Ramos (cell line): Measurements from ENCODE around the gene CMKLR1.

ENCODE experiments used
- in situ Hi-C: fragments of 300-500 bp; cut with MboI; formaldehyde crosslinking; loops from one replicate; pipeline ENCODE4 v1.14.3; 2022; ENCODE audit warnings: low sequenced_read_pairs; ENCODE audit not compliant: unreplicated experiment

CMKLR1 gene

GRCh38 chr12:108338915-108339657, at the start of gene CMKLR1:
Gene CMKLR1, minus strand, starts transcription at chr12:108339311. Its CDS starts 45,720 bp downstream, at chr12:108293591.
- in situ Hi-C loops: no loop called here

DNA sequence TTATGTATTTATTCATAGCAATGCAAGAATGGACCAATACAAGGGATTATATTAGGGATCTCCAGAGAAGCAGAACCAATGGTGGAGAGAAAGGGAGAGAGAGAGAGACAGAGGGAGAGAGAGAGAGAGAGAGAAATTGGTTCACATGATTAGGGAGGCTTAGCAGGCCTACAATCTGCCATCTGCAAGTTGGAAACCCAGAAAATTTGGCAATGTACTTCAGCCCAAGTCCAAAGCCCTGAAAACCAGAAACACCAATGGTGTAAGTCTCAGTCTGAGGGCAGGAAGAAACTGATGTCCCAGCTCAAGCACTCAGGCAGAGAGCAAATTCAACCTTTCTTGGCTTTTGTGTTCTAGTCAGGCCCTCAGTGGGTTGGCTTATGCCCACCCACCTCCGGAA, 48.7 kb upstream of the CMKLR1 start:
- in situ Hi-C loops: no loop called here

GRCh38 chr12:108386709-108387360, 47.7 kb upstream of the CMKLR1 start:
- in situ Hi-C loops: no loop called here

GRCh38 chr12:108382437-108382801, 43.3 kb upstream of the CMKLR1 start:
- in situ Hi-C loops: no loop called here

- in situ Hi-C loops: no loop called here
Measured at GRCh38 chr12:108381787-108382436, 42.8 kb upstream of the CMKLR1 start.

- in situ Hi-C loops: no loop called here
Measured at GRCh38 chr12:108380382-108380781, 41.3 kb upstream of the CMKLR1 start.

DNA sequence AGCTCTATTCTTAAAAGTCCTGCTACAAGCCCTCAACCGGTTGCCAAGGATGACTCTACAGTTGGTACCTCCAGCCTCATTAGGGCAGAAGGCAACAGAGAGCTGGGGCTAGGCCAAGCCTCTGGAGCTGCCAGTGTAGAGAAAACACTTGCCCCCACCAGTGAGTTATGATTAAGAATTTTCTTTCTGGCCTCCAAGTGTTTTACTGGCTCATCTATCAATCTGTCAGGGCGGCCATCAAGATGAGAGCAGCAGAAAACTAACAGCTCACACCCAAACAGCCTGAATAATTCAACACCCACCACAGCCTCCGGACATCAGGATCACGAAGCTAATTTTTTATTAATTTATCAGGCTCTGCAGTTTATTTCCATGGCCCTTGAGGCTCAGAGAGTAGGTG, 40.7 kb upstream of the CMKLR1 start:
- in situ Hi-C loops: no loop called here

GRCh38 chr12:108378926-108379325, 39.8 kb upstream of the CMKLR1 start:
- in situ Hi-C loops: no loop called here

GRCh38 chr12:108377260-108377659, 38.1 kb upstream of the CMKLR1 start:
- in situ Hi-C loops: no loop called here

- in situ Hi-C loops: no loop called here
Measured at GRCh38 chr12:108375986-108376663, 37.0 kb upstream of the CMKLR1 start.

DNA sequence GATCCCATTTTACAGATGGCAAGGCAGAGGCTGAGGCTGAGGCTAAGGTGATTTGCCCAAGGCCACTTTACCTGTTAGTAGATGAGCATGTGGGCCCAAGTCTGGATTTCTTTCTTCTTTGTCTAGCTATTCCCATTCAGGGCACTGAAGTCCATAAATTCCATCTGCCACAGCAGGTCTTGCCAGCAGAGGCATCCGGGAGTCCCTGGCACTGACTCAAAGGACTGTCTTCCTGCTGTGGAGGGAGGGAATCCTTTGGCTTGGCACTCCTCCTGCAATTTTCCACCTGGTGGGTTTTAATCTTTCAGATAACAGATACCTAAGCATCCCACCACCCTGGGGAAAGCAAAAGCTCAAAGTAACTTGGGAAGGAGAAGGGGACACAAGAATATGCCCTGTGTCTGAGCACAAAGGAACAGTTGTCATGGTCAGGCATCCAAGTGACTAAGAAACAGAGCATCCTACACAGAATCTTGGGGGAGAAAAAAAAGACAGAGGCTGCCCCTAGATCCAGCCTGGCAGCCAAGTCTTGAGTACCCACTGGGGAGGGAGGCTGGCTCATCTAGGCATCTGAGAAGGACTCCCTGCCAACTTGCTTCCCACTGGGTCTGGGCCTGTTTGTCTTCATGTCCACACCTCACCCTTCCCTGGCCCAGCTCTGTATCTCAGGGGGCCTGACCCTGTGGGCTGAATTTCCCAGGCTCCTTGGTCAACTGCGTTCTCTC, 35.6 kb upstream of the CMKLR1 start:
- in situ Hi-C loops: no loop called here

DNA sequence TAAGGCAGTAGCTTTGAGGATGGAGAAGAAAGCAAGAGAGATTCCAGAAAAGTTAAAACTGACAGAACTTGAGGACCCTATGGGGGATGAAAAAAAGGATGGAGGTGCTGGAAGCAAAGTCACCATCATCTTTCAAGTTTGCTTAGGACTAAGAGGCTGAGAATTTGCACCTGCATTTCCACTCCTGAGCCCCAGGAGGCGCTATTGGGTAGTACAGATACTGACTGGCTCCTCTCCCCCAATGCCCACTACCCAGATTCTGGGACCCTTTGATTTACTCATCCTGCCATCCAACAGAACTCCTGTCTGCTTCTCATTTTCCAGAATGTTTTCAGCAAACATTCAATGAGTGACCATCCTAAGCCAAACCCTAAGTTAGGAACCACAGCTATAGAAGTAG, 34.0 kb upstream of the CMKLR1 start:
- in situ Hi-C loops: no loop called here

- in situ Hi-C loops: no loop called here
Measured at GRCh38 chr12:108371801-108372344, 32.8 kb upstream of the CMKLR1 start.

GRCh38 chr12:108370415-108370814, 31.3 kb upstream of the CMKLR1 start:
- in situ Hi-C loops: no loop called here

DNA sequence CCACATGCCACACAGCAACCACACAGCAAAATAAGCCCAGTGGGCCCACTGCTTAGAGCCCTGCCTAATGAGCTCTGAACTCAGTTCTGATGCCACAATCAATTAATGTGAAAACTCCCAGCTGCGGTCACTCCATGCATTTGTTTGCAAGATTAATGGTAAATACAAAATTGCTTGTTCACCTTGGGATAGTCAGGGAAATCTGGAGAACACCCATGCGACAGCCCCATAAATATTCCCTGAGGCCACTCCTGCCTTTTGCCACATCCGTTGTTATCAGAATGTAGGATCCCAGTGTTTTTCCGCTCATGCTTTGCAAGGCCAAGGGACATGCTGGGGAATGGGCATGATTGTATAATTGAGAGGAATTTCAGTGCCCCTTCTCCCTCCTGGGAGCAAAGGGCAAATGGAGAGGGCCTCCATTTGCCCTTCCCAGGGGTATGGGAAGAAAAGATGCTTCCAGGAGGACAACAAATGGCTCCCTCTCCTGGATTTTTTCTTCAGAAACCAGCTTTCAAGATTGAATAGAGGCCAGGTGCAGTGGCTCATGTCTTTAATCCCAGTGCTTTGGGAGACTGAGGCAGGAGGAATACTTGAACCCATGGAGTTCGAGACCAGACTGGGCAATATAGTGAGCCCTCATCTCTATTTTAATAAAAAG, 30.8 kb upstream of the CMKLR1 start:
- in situ Hi-C loops: no loop called here

GRCh38 chr12:108368089-108368488, 29.0 kb upstream of the CMKLR1 start:
- in situ Hi-C loops: no loop called here

- in situ Hi-C loops: no loop called here
Measured at GRCh38 chr12:108367436-108367835, 28.3 kb upstream of the CMKLR1 start.

DNA sequence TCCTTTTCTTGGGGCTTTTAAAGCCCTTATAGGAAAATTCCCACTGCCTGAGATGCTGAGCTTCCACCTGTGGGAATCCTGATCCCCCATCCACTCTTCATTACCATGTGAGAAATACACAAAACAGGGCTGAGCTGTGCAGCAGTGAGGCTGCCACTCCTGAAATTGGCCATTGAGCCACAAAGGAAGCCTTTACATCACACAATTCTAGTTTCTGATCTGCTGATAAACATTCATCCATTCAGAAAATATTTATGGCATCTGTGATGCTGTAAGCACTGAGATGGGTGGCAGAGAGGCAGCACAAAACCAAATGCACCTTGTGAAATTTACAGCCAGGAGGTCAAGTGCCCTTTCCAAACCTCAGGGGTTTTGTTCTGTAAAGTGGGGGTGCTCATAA, 26.2 kb upstream of the CMKLR1 start:
- in situ Hi-C loops: no loop called here

DNA sequence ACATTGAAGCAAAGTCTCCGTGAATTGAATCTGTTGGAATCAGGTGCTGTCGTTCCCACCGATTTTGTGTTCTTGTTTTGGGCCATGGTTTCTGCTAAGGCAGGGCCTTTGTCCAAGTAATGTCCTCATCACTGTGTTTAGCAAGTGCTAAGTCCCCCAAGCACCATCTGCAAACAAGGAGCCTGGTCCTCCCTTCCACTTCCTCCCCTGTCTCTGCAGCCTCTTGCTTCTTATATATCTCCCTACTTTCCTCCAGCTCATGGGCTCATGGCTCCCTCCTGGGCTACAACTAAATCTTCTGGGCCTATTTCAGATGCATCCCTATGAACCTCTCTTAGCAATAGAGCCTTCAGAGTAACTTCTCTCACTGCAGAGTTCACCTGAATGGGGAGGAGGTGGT, 25.8 kb upstream of the CMKLR1 start:
- in situ Hi-C loops: no loop called here

- in situ Hi-C loops: no loop called here
Measured at GRCh38 chr12:108363565-108363964, 24.5 kb upstream of the CMKLR1 start.
